ENCODE data around the gene DUXA.

DUXA gene

GRCh38 chr19:57105976-57106721, 61.1 kb downstream of the DUXA start:
- DNase-seq (ENCODE audit: low spot score), result no peak

Data from AG08395 (cell line).